HG03342 (cell line): ENCODE measurements around the gene KLHL17.
A peak's percentile ranks its signal among the peaks of the same experiment; 100 is the strongest.

Source experiments
- ATAC-seq: cut with Tn5 transposase; IDR thresholded peaks from one replicate; pipeline ENCODE4 v1.9.1; 2021; ENCODE audit warnings: mild to moderate bottlenecking, moderate library complexity; ENCODE audit not compliant: unreplicated experiment

Gene KLHL17

GRCh38 chr1:960363-961131, at the start of gene KLHL17:
Gene KLHL17 (plus strand): TSS chr1:960584. CDS start chr1:960694, 110 bp downstream.
- peak; percentile 39 for ATAC-seq

- no peak for ATAC-seq
These were observed 49.3 kb upstream of the KLHL17 start for GRCh38 chr1:910881-911721.

- no peak for ATAC-seq
These were observed 48.3 kb upstream of the KLHL17 start for GRCh38 chr1:911875-912739.

GRCh38 chr1:912740-913301, 47.6 kb upstream of the KLHL17 start:
- no peak for ATAC-seq

GRCh38 chr1:913491-914130, 46.8 kb upstream of the KLHL17 start:
- no peak for ATAC-seq

- ATAC-seq: no peak
These were observed 46.1 kb upstream of the KLHL17 start for GRCh38 chr1:914131-914890.

GRCh38 chr1:914891-915280, 45.5 kb upstream of the KLHL17 start:
- ATAC-seq: no peak

- no peak for ATAC-seq
These were observed 44.9 kb upstream of the KLHL17 start for GRCh38 chr1:915295-916172.

GRCh38 chr1:916173-917075, 44.0 kb upstream of the KLHL17 start:
- no peak for ATAC-seq

- ATAC-seq: no peak
These were observed 43.3 kb upstream of the KLHL17 start for GRCh38 chr1:917076-917459.

- no peak for ATAC-seq
These were observed 42.8 kb upstream of the KLHL17 start for GRCh38 chr1:917466-918091.

GRCh38 chr1:918353-918752, 42.0 kb upstream of the KLHL17 start:
- no peak for ATAC-seq

- no peak for ATAC-seq
These were observed 41.5 kb upstream of the KLHL17 start for GRCh38 chr1:918843-919242.

- ATAC-seq: no peak
These were observed 41.0 kb upstream of the KLHL17 start for GRCh38 chr1:919271-919872.

GRCh38 chr1:920010-920409, 40.4 kb upstream of the KLHL17 start:
- ATAC-seq: no peak

- ATAC-seq: no peak
These were observed 39.9 kb upstream of the KLHL17 start for GRCh38 chr1:920521-920920.
